GM23248 (cell line): ENCODE results near the gene CHERP. TPM values are rescaled to one million over a fixed set of nuclear protein-coding genes. Genes with fewer than 3 reads are reported as not detected.
"Not testable (repeated sequence)": the region's sequence is repeated elsewhere in the genome, so short reads cannot be mapped to it uniquely, and the experiment has no call there.

ENCODE experiments used
- DNase-seq: peaks from one replicate; pipeline ENCODE4 v3.0.0-alpha.2; 2015
- H2AFZ ChIP-seq: fragments of 200-600 bp; sonication (generic); 2 replicates; pipeline ENCODE4 v1.6.1; 2016; ENCODE audit warnings: antibody characterized with exemption
- H3F3A ChIP-seq: fragments of 200-600 bp; sonication (generic); 2 replicates; pipeline ENCODE4 v1.6.1; 2016; ENCODE audit warnings: mild to moderate bottlenecking, antibody characterized with exemption, mixed run types; ENCODE audit not compliant: insufficient read depth
- H3K27ac ChIP-seq: fragments of 200-600 bp; sonication (generic); 2 replicates; pipeline ENCODE4 v1.5.1; 2016; ENCODE audit warnings: mild to moderate bottlenecking
- H3K27me3 ChIP-seq: fragments of 200-600 bp; sonication (generic); replicated peaks from 2 replicates; pipeline ENCODE4 v1.6.1; 2016; ENCODE audit warnings: mild to moderate bottlenecking; ENCODE audit not compliant: insufficient read depth
- H3K36me3 ChIP-seq: fragments of 200-600 bp; sonication (generic); 2 replicates; pipeline ENCODE4 v1.6.1; 2016; ENCODE audit warnings: low read depth, mild to moderate bottlenecking
- H3K4me1 ChIP-seq: fragments of 200-600 bp; sonication (generic); 2 replicates; pipeline ENCODE4 v1.6.1; 2016; ENCODE audit warnings: mild to moderate bottlenecking; ENCODE audit not compliant: insufficient read depth
- H3K4me2 ChIP-seq: fragments of 200-600 bp; sonication (generic); one replicate; pipeline ENCODE4 v1.6.1; 2016; ENCODE audit warnings: mild to moderate bottlenecking; ENCODE audit not compliant: unreplicated experiment
- H3K4me3 ChIP-seq: fragments of 200-600 bp; sonication (generic); 2 replicates; pipeline ENCODE4 v1.5.1; 2016; ENCODE audit warnings: mild to moderate bottlenecking
- H3K79me2 ChIP-seq: fragments of 200-600 bp; sonication (generic); 2 replicates; pipeline ENCODE4 v1.6.1; 2016; ENCODE audit warnings: mild to moderate bottlenecking; ENCODE audit not compliant: insufficient read depth
- H3K9ac ChIP-seq: fragments of 200-600 bp; sonication (generic); 2 replicates; pipeline ENCODE4 v1.6.1; 2016; ENCODE audit warnings: mild to moderate bottlenecking
- H3K9me2 ChIP-seq: fragments of 200-600 bp; sonication (generic); 2 replicates; pipeline ENCODE4 v1.6.1; 2016; ENCODE audit warnings: mixed run types, mild to moderate bottlenecking, moderate library complexity; ENCODE audit not compliant: insufficient read depth
- H3K9me3 ChIP-seq: fragments of 200-600 bp; sonication (generic); one replicate; pipeline ENCODE4 v1.6.1; 2017; ENCODE audit warnings: low read depth
- H4K20me1 ChIP-seq: fragments of 200-600 bp; sonication (generic); 2 replicates; pipeline ENCODE4 v1.6.0; 2016; ENCODE audit not compliant: insufficient read depth
- EZH2 ChIP-seq: fragments of 200-600 bp; sonication (generic); IDR thresholded peaks from 2 replicates; pipeline ENCODE4 v1.6.1; 2018; ENCODE audit warnings: antibody characterized with exemption, mild to moderate bottlenecking; ENCODE audit not compliant: insufficient read depth, poor library complexity, severe bottlenecking
- EZH2phosphoT487 ChIP-seq: fragments of 200-600 bp; sonication (generic); IDR thresholded peaks from 2 replicates; pipeline ENCODE4 v1.6.1; 2018; ENCODE audit warnings: antibody characterized with exemption, moderate library complexity, mild to moderate bottlenecking, low read depth; ENCODE audit not compliant: insufficient read depth
- WGBS, 2 experiments: methylation state at CpG; one replicate each; pipeline ENCODE4 v1.1.6; 2015 to 2017; ENCODE audit warnings: low lambda C conversion rate in 2 of 2, low coverage in 1 of 2; ENCODE audit errors: missing lambda C conversion rate in 2 of 2; 5-methylcytosine and 5-hydroxymethylcytosine counted together
- in situ Hi-C: fragments of 300-500 bp; cut with MboI; formaldehyde crosslinking; loops from 2 replicates; pipeline ENCODE4 v1.15.0; 2020
- polyA plus RNA-seq: library from polyadenylated mRNA; unstranded; fragments of >200 nt; fragmentation: Nextera tagmentation; extraction: Ambion mirVana; gene quantifications from 2 replicates; pipeline ENCODE4 v1.2.1, GENCODE V29; 2016
- total RNA-seq: library from RNA; depleted of rRNA; stranded (reverse); fragments of >200 nt; shearing (Covaris generic); gene quantifications from 2 replicates; pipeline ENCODE4 v1.2.3, GENCODE V29; 2014

Gene CHERP
- total and polyA plus RNA-seq, 2 experiments from 2014 or later: 1.4 to 16.8 TPM

DNA sequence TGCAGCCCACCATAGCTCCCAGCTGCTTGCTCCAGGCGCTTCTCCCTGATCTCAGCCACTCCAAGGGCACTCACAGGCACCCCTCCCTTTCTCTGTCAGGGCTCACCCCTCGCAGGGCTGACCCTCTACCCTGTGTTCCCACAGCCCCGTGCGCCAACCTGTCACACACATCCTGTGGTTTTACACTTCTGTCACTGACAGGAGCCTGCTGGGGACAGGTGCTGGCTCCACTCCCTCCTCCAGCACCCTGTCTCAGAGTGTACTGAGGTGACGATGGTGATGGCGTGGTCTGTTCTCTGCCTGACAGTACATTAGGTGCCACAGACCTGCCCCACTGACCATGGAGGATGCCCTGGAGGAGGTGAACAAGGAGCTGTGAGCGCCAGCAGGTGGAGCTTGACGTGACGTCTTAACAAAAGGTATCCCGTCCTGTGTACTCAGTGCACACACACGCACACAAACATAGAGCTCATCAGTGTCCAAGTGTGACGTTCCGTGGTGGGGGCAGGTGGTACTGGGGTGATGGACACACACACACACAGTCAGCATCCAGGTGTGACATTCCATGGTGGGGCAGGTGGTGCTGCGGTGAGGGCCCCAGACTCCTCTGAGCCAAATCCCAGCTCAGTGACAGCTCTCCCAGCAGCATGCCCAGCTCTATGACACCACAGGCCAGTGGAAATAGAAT is 25.2 kb downstream of the CHERP start:
- no peak overlapping the region for H2AFZ ChIP-seq
- H3K9me2 ChIP-seq: no peaks in the 10 kb centered on the region
- H3K4me2 ChIP-seq: no peak overlapping the region
- no peaks in the 10 kb centered on the region; the same call in 1 of the 2 replicates for H3K36me3 ChIP-seq
- no peak overlapping the region for H3K9ac ChIP-seq
- in situ Hi-C loops: no loop called here
- H3F3A ChIP-seq: peaks cover 7% of the 10 kb centered on the region; the same call in 1 of the 2 replicates
- H4K20me1 ChIP-seq: no peaks in the 10 kb centered on the region
- H3K4me1 ChIP-seq: no peaks in the 10 kb centered on the region
- H3K79me2 ChIP-seq: no peaks in the 10 kb centered on the region
- H3K27ac ChIP-seq: no peak overlapping the region
- no peak for DNase-seq
- 83 to 86% methylated on average over 14 of the region's 14 CpGs for WGBS, 2 experiments
- H3K4me3 ChIP-seq: no peak overlapping the region
- H3K9me3 ChIP-seq: no peaks in the 10 kb centered on the region
- H3K27me3 ChIP-seq: no peaks in the 10 kb centered on the region
- no peak for TF ChIP-seq EZH2phosphoT487
- TF ChIP-seq EZH2: no peak

- Histone ChIP-seq H3K4me1 (no peaks in the 10 kb centered on the region), H2AFZ (no peak overlapping the region), H3K4me3 (no peak overlapping the region), H3K9ac (no peak overlapping the region), H3K4me2 (no peak overlapping the region), H3K79me2 (no peaks in the 10 kb centered on the region), H3K9me3 (no peaks in the 10 kb centered on the region), H3K27me3 (no peaks in the 10 kb centered on the region), H3K36me3 (no peaks in the 10 kb centered on the region; the same call in 1 of the 2 replicates), H4K20me1 (no peaks in the 10 kb centered on the region), H3K27ac (no peak overlapping the region), H3K9me2 (no peaks in the 10 kb centered on the region), H3F3A (peaks cover 7% of the 10 kb centered on the region; the same call in 1 of the 2 replicates)
- 78 to 79% methylated on average over 15 of the region's 15 CpGs for WGBS, 2 experiments
- no peak for TF ChIP-seq EZH2
- TF ChIP-seq EZH2phosphoT487: no peak
- DNase-seq: no peak
- in situ Hi-C loops: no loop called here
Measured at GRCh38 chr19:16516381-16516780, 25.9 kb downstream of the CHERP start.

- Histone ChIP-seq H3K9me3 (no peaks in the 10 kb centered on the region), H3K27me3 (no peaks in the 10 kb centered on the region), H3K4me1 (no peaks in the 10 kb centered on the region), H4K20me1 (no peaks in the 10 kb centered on the region), H3K79me2 (no peaks in the 10 kb centered on the region), H3K9me2 (no peaks in the 10 kb centered on the region), H3K27ac (no peak overlapping the region), H3K36me3 (no peaks in the 10 kb centered on the region; the same call in 1 of the 2 replicates), H3K4me2 (no peak overlapping the region), H3K4me3 (no peak overlapping the region), H3K9ac (no peak overlapping the region), H2AFZ (no peak overlapping the region), H3F3A (peaks cover 7% of the 10 kb centered on the region; the same call in 1 of the 2 replicates)
- TF ChIP-seq EZH2 (no peak), EZH2phosphoT487 (no peak)
- in situ Hi-C loops: no loop called here
- DNase-seq: no peak
- 92 to 93% methylated on average over 19 to 24 of the region's 24 CpGs for WGBS, 2 experiments
Measured at GRCh38 chr19:16514383-16515019, 27.7 kb downstream of the CHERP start.

- H3K79me2 ChIP-seq, H3K4me2 ChIP-seq, DNase-seq, H2AFZ ChIP-seq, H3K9me3 ChIP-seq, in situ Hi-C loops, H3K4me1 ChIP-seq, H3K27ac ChIP-seq, H3K9ac ChIP-seq, H3K4me3 ChIP-seq, H3K36me3 ChIP-seq, H3F3A ChIP-seq, H3K9me2 ChIP-seq, H4K20me1 ChIP-seq, H3K27me3 ChIP-seq: not testable (repeated sequence)
- WGBS, 2 experiments: 88 to 92% methylated on average over 9 to 10 of the region's 10 CpGs
Measured at GRCh38 chr19:16512611-16513010, 29.6 kb downstream of the CHERP start.
